NCI-H187 (cell line): ENCODE measurements around the gene ZNF317.

Source experiments
- DNase-seq, 2 experiments: peaks; one replicate each; lab custom pipeline; 2025; lab: John Stamatoyannopoulos, UW

Gene ZNF317

GRCh38 chr19:9140159-9140874 lies at the start of gene ZNF317:
TSS of gene ZNF317 (plus strand) at chr19:9140397. CDS start at chr19:9156017, 15,620 bp downstream.
- DNase-seq = peak; percentile 40 to 67

- DNase-seq = no peak
These were observed 32.8 kb upstream of the ZNF317 start, which contains the start of gene OR7G2 for GRCh38 chr19:9107375-9107774. TSS of gene OR7G2 (minus strand) at chr19:9107475. CDS start at chr19:9103243, 4,232 bp downstream.

DNA sequence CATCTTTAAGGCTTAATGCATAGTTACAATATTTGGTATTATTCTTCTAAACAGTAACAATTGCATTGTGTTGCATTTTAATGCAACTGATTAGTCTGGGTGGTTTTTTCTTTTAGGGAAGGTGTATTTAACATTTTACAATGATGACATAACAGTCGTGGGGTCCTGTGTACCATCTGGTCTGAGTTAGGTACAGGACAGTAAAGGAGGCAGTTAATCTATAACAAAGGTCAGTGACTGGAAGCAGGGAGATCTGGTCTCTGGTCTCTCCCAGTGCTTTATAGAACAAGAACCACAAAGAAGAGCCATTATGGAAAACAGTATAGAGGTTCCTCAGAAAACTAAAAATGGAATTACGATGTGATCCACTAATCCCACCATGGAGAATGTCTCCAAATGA lies 30.2 kb upstream of the ZNF317 start:
- no peak for DNase-seq

DNA sequence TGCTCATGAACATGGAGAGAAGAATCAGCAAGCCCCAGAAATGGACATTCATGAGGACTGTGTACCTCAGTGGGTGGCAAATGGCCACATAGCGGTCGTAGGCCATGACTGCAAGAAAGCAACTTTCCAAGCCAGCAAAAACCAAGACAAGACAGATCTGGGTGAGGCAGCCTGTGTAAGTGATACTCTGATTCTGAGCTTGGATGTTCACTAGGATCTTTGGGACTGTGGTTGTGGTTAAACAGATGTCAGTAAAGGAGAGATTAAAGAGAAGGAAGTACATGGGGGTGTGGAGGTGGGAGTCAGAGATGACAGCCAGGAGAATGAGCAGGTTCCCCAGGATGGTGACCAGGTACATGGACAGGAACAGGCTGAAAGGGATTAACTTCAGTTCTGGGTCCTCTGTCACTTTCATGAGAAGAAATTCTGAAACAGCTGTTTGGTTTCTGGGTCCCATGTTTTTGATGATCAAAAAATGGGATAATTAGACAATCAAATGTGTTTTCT lies 24.8 kb upstream of the ZNF317 start, which contains the start of gene OR7G1:
Gene OR7G1 (minus strand): TSS at position 457 of the 507 bp plus-strand sequence. CDS start 0 bp downstream, at position 457.
- DNase-seq = no peak

GRCh38 chr19:9116547-9116946 lies 23.6 kb upstream of the ZNF317 start:
- no peak for DNase-seq

- no peak for DNase-seq
These were observed 13.2 kb upstream of the ZNF317 start, which contains the start of gene OR7G3 for GRCh38 chr19:9126900-9127405. TSS of gene OR7G3 (minus strand) at chr19:9126950. CDS start at chr19:9126950, 0 bp downstream.

- DNase-seq = no peak
These were observed 12.0 kb upstream of the ZNF317 start for GRCh38 chr19:9128171-9128570.

- DNase-seq = no peak
These were observed 9.2 kb upstream of the ZNF317 start for GRCh38 chr19:9130965-9131364.

- no peak for DNase-seq
These were observed 7.8 kb upstream of the ZNF317 start for GRCh38 chr19:9132422-9132821.

DNA sequence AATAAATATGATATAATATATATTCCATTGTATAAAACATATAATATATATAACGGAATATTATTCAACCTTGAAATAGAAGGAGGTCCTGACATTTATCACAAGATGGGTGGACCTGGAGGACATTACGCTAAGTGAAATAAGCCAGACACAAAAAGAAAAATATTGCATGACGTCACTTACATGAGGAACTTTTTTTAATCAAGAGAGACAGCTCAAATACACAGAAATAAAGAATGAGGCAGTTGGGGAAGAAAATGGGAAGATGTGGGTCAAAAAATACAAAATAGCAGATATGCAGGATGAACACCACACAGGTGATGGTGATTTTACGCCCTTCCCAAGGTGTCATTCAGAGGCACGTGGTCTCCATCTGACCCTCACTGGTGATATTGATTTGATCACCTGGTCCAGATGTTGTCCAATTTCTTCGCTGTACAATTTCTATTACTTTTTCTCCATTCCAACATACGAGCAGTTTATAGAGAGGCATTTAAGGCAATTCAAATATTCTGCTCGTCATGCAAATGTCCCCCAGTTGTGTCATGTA lies 513 bp upstream of the ZNF317 start:
- no peak for DNase-seq

- DNase-seq = no peak
These were observed 4.7 kb downstream of the ZNF317 start for GRCh38 chr19:9144920-9145319.

GRCh38 chr19:9146882-9147281 lies 6.7 kb downstream of the ZNF317 start:
- no peak for DNase-seq

DNA sequence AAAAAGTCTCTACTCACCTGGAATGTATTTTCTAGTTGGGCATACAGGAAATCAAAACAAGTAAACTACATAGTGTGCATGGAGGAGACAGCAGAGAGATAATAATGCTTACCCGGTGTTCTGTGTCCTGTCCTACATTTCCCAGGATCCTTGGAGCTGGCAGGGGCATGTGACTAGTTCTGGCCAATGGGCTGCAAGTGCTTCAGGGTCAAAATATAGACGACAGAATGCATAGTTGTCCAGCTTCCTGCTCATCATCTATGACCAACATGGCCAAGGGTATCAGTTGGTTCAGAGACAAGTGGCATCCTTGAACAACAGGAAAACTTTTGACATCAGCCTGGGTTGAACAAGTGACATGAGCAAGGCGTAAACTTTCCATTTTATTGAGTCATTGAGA lies 8.5 kb downstream of the ZNF317 start:
- DNase-seq = no peak

DNA sequence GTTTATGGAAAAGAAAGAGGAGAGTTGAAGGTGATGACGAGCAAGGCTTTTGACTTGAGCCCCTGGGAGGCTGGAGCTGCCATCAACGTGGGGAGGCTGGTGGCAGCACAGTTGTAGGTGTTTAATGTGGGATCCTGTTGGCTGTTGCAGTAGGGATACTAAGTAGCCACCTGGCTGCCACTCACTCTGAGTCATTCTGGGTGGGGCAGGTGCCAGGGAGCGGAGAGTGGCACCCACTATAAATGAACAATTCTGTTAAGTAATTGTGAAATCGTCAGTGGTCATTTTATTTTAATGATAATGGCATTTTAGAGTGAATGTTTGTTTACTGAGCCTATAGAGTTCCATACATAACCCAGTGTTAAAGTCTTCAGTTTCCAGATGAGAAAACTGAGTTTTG lies 9.8 kb downstream of the ZNF317 start:
- DNase-seq = no peak

DNA sequence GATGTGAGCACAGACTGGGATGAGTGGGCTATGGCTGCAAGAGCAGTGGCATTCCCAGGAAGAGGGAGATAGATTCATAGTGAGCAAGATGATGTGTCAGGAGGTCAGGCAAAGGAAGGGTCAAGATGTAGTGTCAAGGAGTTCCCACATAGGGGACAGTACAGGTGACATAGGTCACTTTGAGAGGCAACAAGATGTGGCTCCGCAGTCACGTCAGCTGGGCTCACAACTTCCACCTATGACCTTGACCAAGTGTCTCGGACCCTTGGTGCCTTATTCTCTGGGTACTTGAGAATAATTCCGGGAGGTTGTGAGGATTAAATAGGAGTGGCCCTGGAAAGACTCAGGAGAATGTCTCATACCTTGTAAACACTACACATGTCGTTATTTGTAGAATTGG lies 10.5 kb downstream of the ZNF317 start:
- no peak for DNase-seq

- no peak for DNase-seq
These were observed 11.2 kb downstream of the ZNF317 start for GRCh38 chr19:9151367-9151766.

DNA sequence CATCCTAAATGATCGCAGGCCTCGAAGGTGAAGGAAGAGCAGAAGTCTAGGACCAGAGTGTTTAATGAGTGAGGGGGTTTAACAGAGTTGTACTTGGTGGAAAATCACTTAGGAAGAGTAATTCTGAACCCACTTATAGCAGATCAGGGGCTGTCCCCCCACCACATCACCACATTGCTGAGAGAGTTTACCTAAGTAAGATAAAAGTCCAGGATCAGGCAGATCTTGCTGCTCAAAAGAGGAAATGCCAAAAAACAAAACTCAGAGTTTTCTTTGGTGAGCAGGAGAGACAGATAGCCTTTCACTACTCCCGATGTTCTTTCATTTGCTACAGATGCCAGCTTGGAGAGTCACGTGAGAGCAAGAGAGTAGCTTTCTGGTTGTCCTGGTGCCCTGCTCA lies 15.4 kb downstream of the ZNF317 start:
- no peak for DNase-seq

- DNase-seq = no peak
These were observed 16.1 kb downstream of the ZNF317 start for GRCh38 chr19:9156304-9156703.

DNA sequence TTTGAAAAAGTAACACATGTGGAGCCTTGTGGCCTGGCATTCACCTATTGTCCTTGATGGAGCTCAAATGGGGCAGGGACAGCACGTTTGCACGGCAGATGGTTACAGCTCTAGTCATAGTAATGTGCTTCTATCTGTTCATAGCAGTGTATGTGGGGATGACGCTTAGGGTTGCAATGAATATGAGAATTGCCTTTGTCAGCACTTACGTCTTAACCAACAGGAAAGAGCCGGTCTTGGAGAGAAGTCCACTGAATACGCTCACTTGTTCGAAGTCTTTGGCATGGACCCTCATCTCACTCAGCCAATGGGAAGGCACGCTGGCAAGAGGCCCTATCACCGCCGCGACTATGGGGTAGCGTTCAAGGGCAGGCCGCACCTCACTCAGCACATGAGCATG lies 19.7 kb downstream of the ZNF317 start:
- no peak for DNase-seq

DNA sequence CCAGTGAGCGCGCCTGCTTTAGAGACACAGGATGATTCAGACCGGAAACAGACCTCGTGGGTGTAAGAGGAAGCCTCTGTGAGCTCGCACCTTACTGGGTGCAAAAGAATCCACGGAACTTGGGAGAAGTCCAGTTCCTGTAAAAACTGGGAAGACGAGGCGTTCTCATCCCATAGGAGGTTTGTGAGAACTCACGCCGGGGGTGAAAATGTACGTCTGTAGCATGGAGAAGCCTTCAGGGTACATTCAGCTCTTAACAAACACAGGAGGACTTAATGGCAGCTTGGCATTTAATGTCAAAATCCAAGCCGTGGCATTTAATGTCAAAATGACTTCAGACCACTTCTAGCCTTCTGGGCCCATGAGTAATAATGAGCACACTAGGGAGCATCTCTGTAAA lies 21.2 kb downstream of the ZNF317 start:
- no peak for DNase-seq

DNA sequence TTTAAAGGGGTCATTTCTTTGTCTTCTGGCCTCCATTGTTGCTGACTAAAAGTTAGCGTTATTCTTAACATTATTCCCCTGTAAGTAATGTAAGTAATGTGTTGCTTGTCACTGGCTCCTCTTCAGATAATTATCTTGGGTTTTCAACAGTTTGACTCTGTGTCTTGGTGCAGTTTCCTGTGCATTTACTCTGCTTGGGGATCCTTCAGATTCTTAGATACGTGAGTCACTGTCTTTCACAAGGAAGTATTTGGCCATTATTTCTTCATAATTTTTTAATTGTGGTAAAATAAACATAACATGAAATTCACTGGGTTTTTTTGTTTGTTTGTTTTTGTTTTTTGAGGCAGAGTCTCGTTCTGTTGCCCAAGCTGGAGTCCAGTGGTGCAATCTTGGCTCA lies 25.1 kb downstream of the ZNF317 start:
- no peak for DNase-seq

GRCh38 chr19:9166846-9167245 lies 26.6 kb downstream of the ZNF317 start:
- no peak for DNase-seq

DNA sequence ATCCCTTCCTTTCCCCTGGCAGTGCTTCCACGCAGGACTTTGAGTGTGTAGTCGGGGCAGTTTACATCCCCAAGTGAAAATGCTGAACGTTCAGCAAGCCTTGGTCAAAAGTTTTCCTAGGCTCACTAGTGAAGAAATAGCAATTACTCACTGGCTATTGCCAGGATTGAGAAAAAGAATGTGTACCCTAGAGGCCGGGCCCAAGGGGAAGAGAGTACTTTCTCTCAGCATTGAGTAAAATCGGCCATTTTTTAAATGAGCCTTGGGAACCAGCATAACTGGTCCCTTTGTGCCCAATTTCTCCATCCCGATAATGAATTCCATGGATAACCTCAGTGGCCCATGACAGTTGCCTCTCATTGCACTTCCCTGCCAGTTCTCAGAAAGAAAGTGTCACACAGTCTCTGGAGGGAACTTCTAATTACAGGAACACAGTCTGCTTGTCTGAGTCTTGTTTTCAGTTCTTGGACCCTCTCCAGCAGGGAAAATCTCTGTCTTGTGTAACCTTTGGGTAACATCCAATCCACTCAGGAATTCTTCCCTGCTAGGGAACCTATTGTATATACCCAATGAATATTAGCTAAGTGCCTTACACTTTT lies 31.3 kb downstream of the ZNF317 start:
- no peak for DNase-seq
